ENCODE measurements around the gene PUS7.
"Not testable (repeated sequence)": the region's sequence is repeated elsewhere in the genome, so short reads cannot be mapped to it uniquely, and the experiment has no call there.

Gene PUS7

DNA sequence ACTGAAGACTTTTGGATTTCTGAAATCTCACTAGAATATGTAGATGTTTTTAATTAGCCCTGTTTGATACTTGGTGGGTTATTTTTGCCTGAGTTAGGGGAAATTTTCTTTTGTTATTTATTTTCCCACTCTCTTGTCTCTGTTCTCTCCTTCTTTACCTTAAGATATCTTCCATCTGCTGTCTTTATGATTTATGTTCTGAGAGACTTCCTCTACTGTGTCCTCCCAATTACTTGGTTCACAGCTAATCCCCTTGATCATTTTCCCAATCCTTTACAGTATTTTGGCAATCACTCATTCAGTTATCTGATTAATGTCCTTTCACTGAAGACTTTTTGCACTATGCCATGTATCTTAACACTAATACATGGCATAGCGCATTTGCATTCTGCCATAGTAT is 83.8 kb downstream of the PUS7 start:
- Histone ChIP-seq H3K9me2 (replicated peaks; ENCODE audit: insufficient read depth, low read length) (no peaks in the 10 kb centered on the region), H3K9me3 (replicated peaks; ENCODE audit: insufficient read depth, low read length) (no peaks in the 10 kb centered on the region), H3K4me3 (ENCODE audit: low read length) (no peak overlapping the region), H3K9ac (ENCODE audit: low read length) (no peak overlapping the region), H3K4me1 (ENCODE audit: low read length) (no peaks in the 10 kb centered on the region), H3K79me2 (ENCODE audit: low read length) (no peaks in the 10 kb centered on the region), H3K27ac (ENCODE audit: low read length) (no peak overlapping the region), H4K20me1 (ENCODE audit: insufficient read depth, low read length) (no peaks in the 10 kb centered on the region), H3K4me2 (ENCODE audit: low read depth, low read length) (no peak overlapping the region), H3F3A (ENCODE audit: insufficient read depth, low read length) (no peaks in the 10 kb centered on the region), H3K27me3 (replicated peaks; ENCODE audit: insufficient read depth, low read length) (no peaks in the 10 kb centered on the region), H3K36me3 (replicated peaks; ENCODE audit: insufficient read depth, low read length) (no peaks in the 10 kb centered on the region), H2AFZ (ENCODE audit: low read length) (no peak overlapping the region)
- TF ChIP-seq, protein P1, sequence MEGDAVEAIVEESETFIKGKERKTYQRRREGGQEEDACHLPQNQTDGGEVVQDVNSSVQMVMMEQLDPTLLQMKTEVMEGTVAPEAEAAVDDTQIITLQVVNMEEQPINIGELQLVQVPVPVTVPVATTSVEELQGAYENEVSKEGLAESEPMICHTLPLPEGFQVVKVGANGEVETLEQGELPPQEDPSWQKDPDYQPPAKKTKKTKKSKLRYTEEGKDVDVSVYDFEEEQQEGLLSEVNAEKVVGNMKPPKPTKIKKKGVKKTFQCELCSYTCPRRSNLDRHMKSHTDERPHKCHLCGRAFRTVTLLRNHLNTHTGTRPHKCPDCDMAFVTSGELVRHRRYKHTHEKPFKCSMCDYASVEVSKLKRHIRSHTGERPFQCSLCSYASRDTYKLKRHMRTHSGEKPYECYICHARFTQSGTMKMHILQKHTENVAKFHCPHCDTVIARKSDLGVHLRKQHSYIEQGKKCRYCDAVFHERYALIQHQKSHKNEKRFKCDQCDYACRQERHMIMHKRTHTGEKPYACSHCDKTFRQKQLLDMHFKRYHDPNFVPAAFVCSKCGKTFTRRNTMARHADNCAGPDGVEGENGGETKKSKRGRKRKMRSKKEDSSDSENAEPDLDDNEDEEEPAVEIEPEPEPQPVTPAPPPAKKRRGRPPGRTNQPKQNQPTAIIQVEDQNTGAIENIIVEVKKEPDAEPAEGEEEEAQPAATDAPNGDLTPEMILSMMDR (IDR thresholded peaks at IDR 0.05; ENCODE audit: low read length) = no peak
- TF ChIP-seq EZH2phosphoT487 (IDR thresholded peaks at IDR 0.05; ENCODE audit: low read length) (no peak), EZH2 (optimal IDR thresholded peaks at IDR 0.05; ENCODE audit: low read depth, low read length) (no peak)
- no peak for DNase-seq

DNA sequence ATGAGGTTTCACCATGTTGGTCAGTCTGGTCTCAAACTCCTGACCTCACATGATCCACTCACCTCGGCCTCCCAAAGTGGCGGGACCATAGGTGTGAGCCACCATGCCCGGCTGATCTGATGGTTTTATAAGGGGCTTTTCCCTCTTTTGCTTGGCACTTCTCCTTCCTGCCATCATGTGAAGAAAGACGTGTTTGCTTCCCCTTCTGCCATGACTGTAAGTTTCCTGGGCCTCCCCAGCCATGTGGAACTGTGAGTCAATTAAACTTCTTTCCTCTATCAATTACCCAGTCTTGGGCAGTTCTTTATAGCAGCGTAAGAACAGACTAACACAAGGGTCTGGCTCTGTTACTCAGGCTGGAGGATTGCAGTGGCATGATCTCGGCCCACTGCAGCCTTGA is 84.7 kb downstream of the PUS7 start:
- not testable (repeated sequence) for H3K9ac ChIP-seq (ENCODE audit: low read length); H3K27me3 ChIP-seq (replicated peaks; ENCODE audit: insufficient read depth, low read length); H2AFZ ChIP-seq (ENCODE audit: low read length); H3K4me2 ChIP-seq (ENCODE audit: low read depth, low read length); DNase-seq; H3K9me3 ChIP-seq (replicated peaks; ENCODE audit: insufficient read depth, low read length); H3K4me3 ChIP-seq (ENCODE audit: low read length); H3K36me3 ChIP-seq (replicated peaks; ENCODE audit: insufficient read depth, low read length); H3F3A ChIP-seq (ENCODE audit: insufficient read depth, low read length); H4K20me1 ChIP-seq (ENCODE audit: insufficient read depth, low read length); H3K4me1 ChIP-seq (ENCODE audit: low read length); H3K9me2 ChIP-seq (replicated peaks; ENCODE audit: insufficient read depth, low read length); H3K27ac ChIP-seq (ENCODE audit: low read length); H3K79me2 ChIP-seq (ENCODE audit: low read length)

DNA sequence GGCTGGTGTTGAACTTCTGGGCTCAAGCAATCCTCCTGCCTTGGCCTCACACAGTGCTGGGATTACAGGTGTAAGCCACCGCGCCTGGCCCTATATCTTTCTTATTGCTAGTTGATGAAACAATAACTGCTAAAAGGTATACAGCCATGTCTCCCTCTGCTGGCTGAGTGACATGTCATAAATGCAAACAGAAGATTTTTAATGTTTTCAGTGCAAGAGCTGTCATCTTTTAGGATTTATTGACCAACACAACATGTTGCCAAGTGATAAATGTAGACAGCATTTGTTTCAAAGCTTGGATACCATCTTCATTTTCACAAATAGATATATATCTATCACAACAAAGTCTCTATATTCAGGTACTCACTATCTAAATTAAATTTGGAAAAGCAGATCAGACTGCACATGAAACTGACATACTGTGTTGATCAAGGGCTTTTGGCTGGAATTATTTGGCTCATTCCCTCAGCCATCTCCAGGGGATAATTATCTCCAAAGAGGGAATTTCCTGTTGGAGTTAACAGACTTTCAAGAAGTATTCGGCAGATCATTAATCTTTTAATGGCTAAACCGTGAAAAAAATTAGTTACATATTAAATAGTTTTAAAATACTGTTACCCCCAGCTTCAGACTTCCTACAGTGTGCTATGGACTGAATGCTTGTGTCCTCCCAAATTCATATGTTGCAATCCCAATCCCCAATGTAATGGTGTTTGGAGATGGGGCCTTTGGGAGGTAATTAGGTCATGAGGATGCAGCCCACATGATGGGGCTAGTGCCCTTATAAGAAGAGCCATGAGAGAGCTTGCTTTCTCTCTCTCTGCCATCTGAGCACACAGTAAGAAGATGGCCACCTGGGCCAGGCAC is 92.1 kb downstream of the PUS7 start:
- no peak overlapping the region for H2AFZ ChIP-seq (ENCODE audit: low read length)
- no peaks in the 10 kb centered on the region for H3F3A ChIP-seq (ENCODE audit: insufficient read depth, low read length)
- H3K27ac ChIP-seq (ENCODE audit: low read length) = no peak overlapping the region
- H3K4me2 ChIP-seq (ENCODE audit: low read depth, low read length) = no peak overlapping the region
- no peaks in the 10 kb centered on the region for H3K4me1 ChIP-seq (ENCODE audit: low read length)
- DNase-seq = peak; percentile 69
- no peaks in the 10 kb centered on the region for H3K27me3 ChIP-seq (replicated peaks; ENCODE audit: insufficient read depth, low read length)
- no peaks in the 10 kb centered on the region for H3K9me2 ChIP-seq (replicated peaks; ENCODE audit: insufficient read depth, low read length)
- no peak overlapping the region for H3K4me3 ChIP-seq (ENCODE audit: low read length)
- no peak overlapping the region for H3K9ac ChIP-seq (ENCODE audit: low read length)
- no peaks in the 10 kb centered on the region for H3K9me3 ChIP-seq (replicated peaks; ENCODE audit: insufficient read depth, low read length)
- no peaks in the 10 kb centered on the region for H4K20me1 ChIP-seq (ENCODE audit: insufficient read depth, low read length)
- H3K79me2 ChIP-seq (ENCODE audit: low read length) = no peaks in the 10 kb centered on the region
- no peak for TF ChIP-seq EZH2 (optimal IDR thresholded peaks at IDR 0.05; ENCODE audit: low read depth, low read length)
- TF ChIP-seq, protein P1 (IDR thresholded peaks at IDR 0.05; ENCODE audit: low read length) = peak; percentile 62
- TF ChIP-seq EZH2phosphoT487 (IDR thresholded peaks at IDR 0.05; ENCODE audit: low read length) = no peak
- H3K36me3 ChIP-seq (replicated peaks; ENCODE audit: insufficient read depth, low read length) = no peaks in the 10 kb centered on the region

DNA sequence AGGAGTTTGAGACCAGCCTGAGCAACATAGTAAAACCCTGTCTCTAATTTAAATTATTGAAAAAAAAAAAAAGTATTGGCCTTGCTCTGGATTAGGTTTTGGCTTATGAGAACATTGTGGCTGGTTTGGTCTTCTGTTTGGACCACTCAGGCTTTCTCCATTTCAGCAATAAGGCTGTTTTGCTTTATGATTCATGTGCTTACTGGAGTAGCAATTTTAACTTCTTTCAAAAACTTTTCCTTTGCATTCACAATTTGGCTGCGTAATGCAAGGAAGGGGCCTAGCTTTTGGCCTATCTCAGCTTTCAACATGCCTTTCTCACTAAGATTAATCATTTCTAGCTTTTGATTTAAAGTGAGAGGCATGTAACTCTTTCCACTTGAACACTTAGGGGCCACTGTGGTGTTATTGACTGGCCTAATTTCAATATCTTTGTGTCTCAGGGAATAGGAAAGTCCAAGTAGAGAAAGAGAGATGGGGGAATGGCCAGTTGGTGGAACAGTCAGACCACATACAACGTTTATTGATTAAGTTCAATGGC is 95.4 kb downstream of the PUS7 start:
- DNase-seq = no peak
- no peaks in the 10 kb centered on the region for H3K9me3 ChIP-seq (replicated peaks; ENCODE audit: insufficient read depth, low read length)
- H2AFZ ChIP-seq (ENCODE audit: low read length) = no peak overlapping the region
- no peak overlapping the region for H3K9ac ChIP-seq (ENCODE audit: low read length)
- no peak overlapping the region for H3K4me2 ChIP-seq (ENCODE audit: low read depth, low read length)
- H3K36me3 ChIP-seq (replicated peaks; ENCODE audit: insufficient read depth, low read length) = no peaks in the 10 kb centered on the region
- H4K20me1 ChIP-seq (ENCODE audit: insufficient read depth, low read length) = no peaks in the 10 kb centered on the region
- H3K9me2 ChIP-seq (replicated peaks; ENCODE audit: insufficient read depth, low read length) = no peaks in the 10 kb centered on the region
- no peaks in the 10 kb centered on the region for H3K27me3 ChIP-seq (replicated peaks; ENCODE audit: insufficient read depth, low read length)
- no peaks in the 10 kb centered on the region for H3F3A ChIP-seq (ENCODE audit: insufficient read depth, low read length)
- H3K4me3 ChIP-seq (ENCODE audit: low read length) = no peak overlapping the region
- no peaks in the 10 kb centered on the region for H3K79me2 ChIP-seq (ENCODE audit: low read length)
- no peaks in the 10 kb centered on the region for H3K4me1 ChIP-seq (ENCODE audit: low read length)
- no peak overlapping the region for H3K27ac ChIP-seq (ENCODE audit: low read length)
- TF ChIP-seq EZH2 (optimal IDR thresholded peaks at IDR 0.05; ENCODE audit: low read depth, low read length) (no peak), EZH2phosphoT487 (IDR thresholded peaks at IDR 0.05; ENCODE audit: low read length) (no peak)
- TF ChIP-seq, protein P1 (IDR thresholded peaks at IDR 0.05; ENCODE audit: low read length) = no peak

Measured in MM.1S (cell line).